CD4-positive, alpha-beta T cell treated with Interleukin-15 for 1 hour (primary cell): ENCODE data around the gene INSRR.

ENCODE experiments used
- DNase-seq: peaks from one replicate; pipeline ENCODE4 v3.0.0-alpha.2; 2020

INSRR gene

DNA sequence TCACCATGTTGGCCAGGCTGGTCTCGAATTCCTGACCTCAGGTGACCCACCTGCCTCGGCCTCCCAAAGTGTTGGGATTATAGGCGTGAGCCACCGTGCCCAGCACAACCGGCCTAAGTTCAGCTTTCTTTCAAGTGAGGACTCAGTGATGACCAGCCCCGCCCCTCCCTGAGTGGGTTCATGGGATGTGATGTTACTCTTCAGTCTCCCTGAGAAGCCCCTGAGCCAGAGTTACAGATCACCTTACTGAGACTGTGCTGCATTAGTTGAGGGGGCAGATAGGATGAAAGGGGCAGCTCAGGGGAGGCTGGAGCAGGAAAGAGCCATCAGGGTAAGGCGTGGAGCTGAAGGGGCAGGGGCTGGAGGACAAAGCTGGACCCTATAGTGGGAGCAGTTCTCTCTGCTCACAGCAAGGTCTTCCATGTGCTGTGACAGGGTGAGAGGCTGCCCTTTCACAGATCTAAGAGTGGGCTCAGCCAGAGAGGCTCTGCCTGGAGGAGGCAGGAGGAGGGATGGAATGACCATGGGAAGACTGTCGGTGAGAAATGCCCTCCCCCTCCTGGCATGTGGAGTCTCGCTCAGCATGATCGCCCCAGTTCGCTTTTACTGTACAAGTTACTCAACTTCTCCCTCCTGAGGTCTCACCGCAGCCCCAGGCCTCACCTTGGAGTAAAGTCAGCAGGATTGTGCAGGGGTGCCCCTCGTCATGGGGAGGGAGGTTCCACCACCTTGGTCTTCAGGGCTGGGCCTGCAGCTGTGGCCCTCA is 55.6 kb downstream of the INSRR start:
- DNase-seq, result no peak

DNA sequence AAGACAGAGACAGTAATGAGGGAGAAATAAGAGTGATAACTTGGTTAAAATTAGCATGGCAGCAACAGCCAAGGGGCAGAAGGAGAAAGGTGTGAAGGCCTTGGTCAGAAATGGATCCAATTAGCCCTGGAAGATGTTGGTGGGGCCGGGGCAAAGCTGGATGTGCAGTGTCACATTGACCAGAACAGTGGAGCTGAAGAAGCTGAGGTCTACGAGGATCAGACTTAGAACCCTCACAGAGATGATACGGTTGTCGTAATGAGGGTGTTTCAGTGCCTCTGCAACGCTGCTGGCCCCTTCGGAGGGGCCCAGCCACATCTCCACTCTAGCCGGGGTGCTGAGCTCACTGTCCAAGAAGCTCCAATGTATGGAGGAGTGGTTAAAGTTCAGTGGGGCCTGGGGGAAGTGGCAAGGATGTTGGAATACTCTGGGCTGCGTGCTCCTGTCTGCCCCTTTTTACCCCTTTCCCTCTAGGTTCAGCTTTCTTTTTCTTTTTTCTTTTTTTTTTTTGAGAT is 56.4 kb downstream of the INSRR start:
- no peak for DNase-seq

DNA sequence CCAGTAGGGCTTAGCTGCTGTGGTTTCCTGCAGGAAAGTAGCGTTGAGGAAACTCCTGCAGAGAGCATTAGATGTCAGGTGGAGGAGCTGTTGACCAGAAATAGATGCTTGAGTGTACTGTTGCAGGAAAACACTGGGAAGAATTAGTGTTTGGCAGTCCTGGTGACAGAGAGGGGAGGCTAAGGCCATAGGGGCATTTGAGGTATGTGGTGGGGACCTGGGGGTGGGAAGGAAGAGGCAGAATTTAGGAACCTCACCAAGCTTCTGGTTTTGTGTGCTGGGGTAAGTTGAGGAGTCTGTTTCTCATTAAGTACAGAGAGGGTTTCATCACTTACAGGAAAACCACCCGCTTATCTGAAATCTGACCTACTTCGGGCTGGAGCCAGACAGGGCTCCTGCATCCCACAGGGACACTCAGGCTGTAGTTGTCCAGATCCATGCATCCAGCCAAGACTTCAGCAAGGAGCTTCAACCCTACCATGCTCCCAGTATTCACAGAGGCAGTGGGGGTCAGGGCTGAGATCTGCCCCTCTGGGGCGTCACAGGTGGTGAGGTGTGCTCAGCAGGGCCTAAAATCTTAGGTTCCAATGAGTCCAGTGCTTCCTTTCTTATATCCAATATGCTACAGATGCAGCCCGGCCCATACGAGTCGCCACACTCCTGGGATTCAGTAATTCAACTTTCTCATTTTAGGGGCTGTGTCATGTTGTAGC is 57.4 kb downstream of the INSRR start:
- DNase-seq, result no peak

DNA sequence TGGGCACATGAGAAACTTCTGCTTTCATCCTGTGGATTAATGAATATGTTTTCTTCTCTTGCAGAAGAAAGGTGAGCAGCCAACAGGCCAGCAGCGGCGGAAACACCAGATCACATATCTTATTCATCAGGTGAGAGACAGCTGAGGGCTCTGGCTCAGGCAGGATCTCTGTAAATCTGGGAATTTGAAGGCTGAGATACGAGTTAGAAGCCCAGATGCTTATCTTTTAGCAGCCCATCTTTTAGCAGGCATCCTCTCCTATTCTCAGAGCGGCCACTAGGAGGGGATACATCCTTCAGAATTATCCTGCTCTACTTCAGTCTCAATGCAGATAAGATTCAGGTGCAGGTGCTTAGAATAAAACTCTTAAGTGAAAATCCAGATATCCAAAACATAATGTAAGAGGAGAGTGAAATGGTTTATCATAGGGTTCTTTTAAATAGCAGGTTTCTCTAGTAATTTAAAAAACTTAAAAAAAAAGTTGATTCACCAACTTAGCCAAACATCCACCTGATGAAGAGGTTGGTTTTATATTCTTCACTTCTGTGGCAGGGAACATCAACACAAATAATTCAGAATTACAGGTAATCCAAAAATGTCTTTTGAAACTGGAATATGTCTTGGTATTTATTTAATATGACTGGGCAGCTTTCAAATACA is 61.6 kb downstream of the INSRR start:
- DNase-seq, result peak; percentile 54

DNA sequence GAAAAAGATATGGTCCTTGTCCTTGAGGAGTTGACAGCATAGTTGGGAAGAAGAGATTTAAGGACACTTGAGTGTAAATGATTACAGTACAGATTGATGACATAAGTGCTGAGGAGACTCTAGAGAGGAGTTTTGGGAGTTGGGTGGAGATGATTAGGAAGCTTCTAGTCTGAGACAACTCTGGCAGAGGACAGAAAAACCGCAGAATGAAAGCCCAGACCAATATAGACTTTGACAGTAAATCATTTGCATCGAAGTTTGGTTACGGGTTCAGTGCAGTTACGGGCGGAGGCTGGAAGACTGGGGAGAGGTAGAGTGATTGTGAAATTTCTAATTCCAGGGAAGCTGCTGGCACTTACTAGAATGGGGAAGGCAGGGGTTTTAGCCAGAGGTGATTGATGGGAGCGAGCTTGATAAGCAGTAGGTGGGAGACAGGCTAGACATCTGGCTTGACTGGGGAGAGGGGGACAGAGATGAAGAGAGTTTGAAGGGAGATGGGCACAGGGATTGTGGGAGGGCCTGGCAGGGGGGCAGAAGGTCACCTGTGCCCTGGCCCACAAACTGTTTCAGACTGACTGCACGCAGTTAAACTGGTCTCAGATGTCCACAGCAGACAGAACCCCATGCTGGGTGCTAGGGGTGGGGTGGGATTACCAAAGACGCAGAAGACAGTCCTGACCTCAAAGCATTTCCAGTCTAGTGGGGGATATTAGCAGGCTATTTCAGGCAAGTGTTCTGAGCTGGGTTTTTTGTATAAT is 62.4 kb downstream of the INSRR start:
- no peak for DNase-seq

DNA sequence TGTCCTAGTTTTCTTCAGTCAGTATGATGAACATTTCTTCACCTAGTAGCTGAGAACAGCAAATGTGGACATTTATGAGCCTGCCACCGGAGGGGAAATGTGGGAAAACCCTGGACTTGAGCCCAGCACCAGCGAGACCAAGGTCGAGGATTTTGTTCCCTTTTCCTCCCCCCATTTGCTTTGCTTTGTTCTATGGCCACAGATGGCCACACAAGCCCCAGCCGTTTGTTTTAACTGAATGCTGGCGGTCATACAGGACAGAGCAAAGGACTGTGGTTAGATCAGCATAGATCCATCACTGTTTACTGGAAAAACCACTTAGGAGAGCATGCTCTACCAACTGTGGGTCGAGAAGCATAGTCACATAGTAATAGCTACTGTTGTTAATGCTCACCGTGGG is 63.1 kb downstream of the INSRR start:
- DNase-seq, result no peak

DNA sequence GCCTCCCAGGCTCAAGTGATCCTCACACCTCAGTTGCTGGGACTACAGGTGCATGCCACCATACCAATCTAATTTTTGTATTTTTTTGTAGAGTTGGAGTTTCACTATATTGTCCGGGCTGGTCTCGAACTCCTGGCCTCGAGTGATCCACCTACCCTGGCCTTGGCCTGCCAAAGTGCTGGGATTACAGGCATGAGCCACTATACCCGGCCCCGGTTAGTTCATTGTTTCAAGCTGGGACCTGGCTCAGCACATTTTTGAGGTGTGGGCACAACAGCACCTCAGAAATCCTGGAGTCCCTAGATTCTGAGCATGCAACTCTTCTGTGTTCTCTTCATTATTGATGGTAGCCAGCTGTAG is 63.6 kb downstream of the INSRR start:
- DNase-seq, result no peak

DNA sequence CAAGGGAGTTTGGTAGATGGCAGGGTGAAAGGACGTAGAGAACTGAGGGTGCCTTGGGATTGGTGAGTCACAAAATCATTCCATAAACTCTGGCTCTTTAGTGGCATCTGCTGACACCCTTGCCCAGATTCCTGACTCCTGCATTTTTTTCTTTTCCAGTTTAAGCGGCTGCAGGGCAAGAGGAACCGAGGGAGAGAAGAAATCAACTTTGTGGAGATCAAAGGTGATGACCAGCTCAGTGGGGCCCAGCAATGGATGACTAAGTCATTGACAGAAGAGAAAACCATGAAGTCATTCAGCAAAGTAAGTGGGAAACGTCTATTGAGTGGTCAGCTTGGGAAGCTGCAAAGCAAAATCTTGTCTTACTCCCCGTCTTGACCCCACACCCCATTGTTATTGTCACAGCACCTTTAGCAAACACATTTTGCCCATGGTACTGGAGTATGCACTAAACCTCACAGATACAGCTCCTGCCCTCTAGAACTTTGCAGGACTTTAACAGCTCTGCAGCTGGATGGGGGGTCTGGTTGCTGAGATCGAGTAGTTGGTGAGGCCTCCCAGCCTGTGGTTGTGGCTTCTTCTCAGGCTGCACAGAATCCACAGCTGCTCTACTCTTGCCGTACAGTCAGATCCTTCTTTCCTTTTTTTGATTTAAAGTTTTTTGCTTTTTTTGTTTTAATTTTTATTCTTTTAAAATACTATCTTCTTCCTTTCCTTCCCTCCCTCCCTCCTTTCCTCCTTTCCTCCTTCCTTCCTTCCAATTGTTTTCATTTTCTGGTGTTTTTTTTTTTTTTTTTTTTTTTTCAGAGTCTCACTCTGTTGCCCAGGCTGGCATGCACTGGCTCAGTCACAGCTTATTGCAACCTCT is 64.2 kb downstream of the INSRR start:
- DNase-seq, result no peak
